Ovary (tissue), 9 donors: ENCODE results near the gene LYPD5. TPM values are rescaled to one million over a fixed set of nuclear protein-coding genes. Genes with fewer than 3 reads are reported as not detected.

Experiments used
- DNase-seq, 5 donors: peaks; one replicate each; pipeline ENCODE4 v3.0.0-alpha.2; 2019 to 2020
- H3K27ac ChIP-seq, 2 donors: fragments of 200-600 bp; one replicate each; pipeline versions ENCODE4 v1.5.1 to v1.8.0; 2019 to 2022
- H3K27me3 ChIP-seq: fragments of 200-600 bp; one replicate; pipeline ENCODE4 v1.8.0; 2022
- H3K36me3 ChIP-seq: fragments of 200-600 bp; sonication (generic); one replicate; pipeline ENCODE4 v1.5.1; 2019
- H3K4me1 ChIP-seq: one replicate; pipeline ENCODE4 v1.8.1; 2013; ENCODE audit warnings: mild to moderate bottlenecking, moderate library complexity; ENCODE audit not compliant: insufficient read depth
- H3K4me3 ChIP-seq: fragments of 200-600 bp; sonication (generic); one replicate; pipeline ENCODE4 v1.5.1; 2017
- H3K9me3 ChIP-seq, 2 donors: fragments of 200-600 bp in 1 of 2; sonication (generic) in 1 of 2; one replicate each; pipeline versions ENCODE4 v1.5.1 to v1.8.1; 2013 to 2019; ENCODE audit warnings: mild to moderate bottlenecking in 1 of 2, moderate library complexity in 1 of 2
- CTCF ChIP-seq, 3 donors: fragments of 450-650 bp in 2 of 3; fragments of 200-600 bp in 1 of 3; IDR thresholded peaks; one replicate each; pipeline versions ENCODE4 v1.5.1 to v1.8.0; 2016 to 2022; ENCODE audit warnings: antibody characterized with exemption in 3 of 3, mild to moderate bottlenecking in 1 of 3
- EP300 ChIP-seq: sonication (generic); formaldehyde crosslinking; IDR thresholded peaks from one replicate; pipeline ENCODE4 v1.6.1; 2017; ENCODE audit warnings: antibody characterized with exemption
- POLR2A ChIP-seq: fragments of 450-650 bp; IDR thresholded peaks from one replicate; pipeline ENCODE4 v1.6.1; 2017; ENCODE audit warnings: antibody characterized with exemption, mild to moderate bottlenecking, moderate library complexity
- WGBS, 3 donors: extraction: QIAGEN DNeasy Blood & Tissue Kit in 1 of 3; methylation state at CpG; one replicate each; pipeline versions ENCODE4 v1.1.5 to v1.1.7; 2013 to 2017; 5-methylcytosine and 5-hydroxymethylcytosine counted together
- intact Hi-C, 4 donors: fragments of 100-400 bp; cut with DNase I; formaldehyde crosslinking; loops; one replicate each; pipeline versions ENCODE4 v1.11.0 to v1.15.1; 2022 to 2023
- polyA plus RNA-seq, 2 donors: library from polyadenylated mRNA; stranded (reverse); fragments of 200-250 nt in 1 of 2; fragments of 350-450 nt in 1 of 2; fragmentation: Illumina TruSeq in 1 of 2; extraction: RNeasy Lipid Tissue Mini Kit (QIAGEN cat#74804) in 1 of 2; gene quantifications; one replicate each; pipeline ENCODE4 v1.2.3, GENCODE V29; 2013 to 2014
- total RNA-seq, 7 donors: library from RNA; depleted of rRNA in 2 of 7; stranded (reverse); fragments of >200 nt in 2 of 7; fragmentation: NEBNext Ultra II Directional in 3 of 7; extraction: Animal tissue kit (Norgen Biotek cat#: 25700) in 3 of 7; gene quantifications; one replicate each; pipeline versions ENCODE4 v1.1.0 to v1.2.4, GENCODE V29; 2016 to 2023
- donor health status: DM: no; HTN: no; CAD: no; lungs with moderate emphysema.
- donor health status: DM: no; HTN: no; CAD: no.
- donor health status: Bipolar disorder and iron deficiency.
- donor health status: DM: yes; HTN: yes; CAD: no.
- donor health status: DM: no; HTN: no; CAD: no.
- donor health status: DM: yes; HTN: yes; CAD: no.

The LYPD5 gene
- total and polyA plus RNA-seq, 9 donors = 0.25 to 1.9 (median 0.79) TPM

GRCh38 chr19:43774103-43774939, 27.9 kb downstream of the LYPD5 start:
- Histone ChIP-seq H3K27ac (no peak overlapping the region), H3K4me1 (peaks cover 8% of the 10 kb centered on the region), H3K4me3 (peak overlapping the region; percentile 16), H3K36me3 (no peaks in the 10 kb centered on the region), H3K27me3 (no peaks in the 10 kb centered on the region), H3K9me3 (no peaks in the 10 kb centered on the region)
- intact Hi-C loops = no loop called here
- WGBS, 3 donors = 3 to 11% (median 5%) methylated on average over 59 to 63 of the region's 63 CpGs
- peak; percentile 38 to 74 (median 53) for DNase-seq
- no peak for TF ChIP-seq POLR2A
- TF ChIP-seq CTCF (IDR thresholded peaks at IDR 0.05) = peak in 2 of 3 donors; percentile 26 to 36
- no peak for TF ChIP-seq EP300

- H3K4me1 ChIP-seq = peaks cover 8% of the 10 kb centered on the region
- H3K27me3 ChIP-seq = no peaks in the 10 kb centered on the region
- no peak for TF ChIP-seq CTCF (IDR thresholded peaks at IDR 0.05)
- no peak for TF ChIP-seq EP300
- TF ChIP-seq POLR2A = no peak
- WGBS, 3 donors = 27 to 36% (median 36%) methylated on average over 5 of the region's 5 CpGs
- DNase-seq = no peak
- H3K9me3 ChIP-seq = no peaks in the 10 kb centered on the region
- H3K4me3 ChIP-seq = no peak overlapping the region
- no peaks in the 10 kb centered on the region for H3K36me3 ChIP-seq
- intact Hi-C loops = no loop called here
- no peak overlapping the region for H3K27ac ChIP-seq
Measured at GRCh38 chr19:43773725-43774102, 28.5 kb downstream of the LYPD5 start.

- intact Hi-C loops = no loop called here
Measured at GRCh38 chr19:43769256-43769655, 33.0 kb downstream of the LYPD5 start.

More at GRCh38 chr19:43769256-43769655, 33.0 kb downstream of the LYPD5 start:
- Histone ChIP-seq H3K27me3 (no peaks in the 10 kb centered on the region), H3K4me1 (peaks cover 3% of the 10 kb centered on the region), H3K36me3 (no peaks in the 10 kb centered on the region), H3K4me3 (no peak overlapping the region), H3K9me3 (no peaks in the 10 kb centered on the region), H3K27ac (no peak overlapping the region)
- DNase-seq = no peak
- TF ChIP-seq EP300 (no peak), CTCF (IDR thresholded peaks at IDR 0.05) (no peak), POLR2A (no peak)
- 88 to 89% (median 89%) methylated on average over 12 to 14 of the region's 14 CpGs for WGBS, 3 donors
